H9 (cell line): ENCODE measurements around the gene CABP7. TPM values are rescaled to one million over a fixed set of nuclear protein-coding genes. Genes with fewer than 3 reads are reported as not detected.

ENCODE experiments used
- DNase-seq: peaks from one replicate; pipeline ENCODE4 v3.0.0-alpha.2; 2017
- H2AFZ ChIP-seq: one replicate; pipeline ENCODE4 v1.6.1; 2013; ENCODE audit warnings: mild to moderate bottlenecking, low read length, control low read depth, moderate library complexity
- H2AK5ac ChIP-seq: 2 replicates; pipeline ENCODE4 v1.6.1; 2013; ENCODE audit warnings: low read length, control low read depth, mixed read lengths; ENCODE audit not compliant: insufficient read length
- H2BK120ac ChIP-seq: one replicate; pipeline ENCODE4 v1.6.1; 2013; ENCODE audit warnings: low read depth, mild to moderate bottlenecking, low read length, control low read depth, inconsistent platforms; ENCODE audit not compliant: poor library complexity, severe bottlenecking
- H2BK12ac ChIP-seq: 2 replicates; pipeline ENCODE4 v1.6.1; 2013; ENCODE audit warnings: low read length, control low read depth, mixed read lengths, low read depth; ENCODE audit not compliant: insufficient read length
- H2BK15ac ChIP-seq: 2 replicates; pipeline ENCODE4 v1.6.1; 2013; ENCODE audit warnings: low read depth, low read length, control low read depth
- H2BK20ac ChIP-seq: one replicate; pipeline ENCODE4 v1.6.1; 2013; ENCODE audit warnings: low read depth, mild to moderate bottlenecking, low read length, control low read depth, inconsistent platforms; ENCODE audit not compliant: poor library complexity, severe bottlenecking
- H2BK5ac ChIP-seq: 2 replicates; pipeline ENCODE4 v1.6.1; 2013; ENCODE audit warnings: low read length, control low read depth, mixed read lengths; ENCODE audit not compliant: insufficient read length
- H3K14ac ChIP-seq: 2 replicates; pipeline ENCODE4 v1.6.1; 2013; ENCODE audit warnings: low read length, control low read depth; ENCODE audit not compliant: insufficient read depth
- H3K18ac ChIP-seq: 2 replicates; pipeline ENCODE4 v1.6.1; 2013; ENCODE audit warnings: low read depth, mild to moderate bottlenecking, mixed read lengths, low read length, control low read depth; ENCODE audit not compliant: insufficient read length
- H3K23ac ChIP-seq: 2 replicates; pipeline ENCODE4 v1.6.1; 2013; ENCODE audit warnings: low read length, control low read depth, mixed read lengths, low read depth; ENCODE audit not compliant: insufficient read length
- H3K23me2 ChIP-seq: 2 replicates; pipeline ENCODE4 v1.6.1; 2013; ENCODE audit warnings: low read depth, mild to moderate bottlenecking, mixed read lengths, low read length, control low read depth; ENCODE audit not compliant: insufficient read length, poor library complexity, severe bottlenecking
- H3K27ac ChIP-seq: 2 replicates; pipeline ENCODE4 v1.5.1; 2013; ENCODE audit warnings: low read length, control low read depth, mixed read lengths, low read depth; ENCODE audit not compliant: insufficient read length
- H3K27me3 ChIP-seq: 2 replicates; pipeline ENCODE4 v1.6.1; 2013; ENCODE audit warnings: low read length, control low read depth, inconsistent platforms; ENCODE audit not compliant: insufficient read depth
- H3K4ac ChIP-seq: 2 replicates; pipeline ENCODE4 v1.6.1; 2013; ENCODE audit warnings: low read depth, mild to moderate bottlenecking, control low read depth, inconsistent platforms, low read length, moderate library complexity
- H3K4me1 ChIP-seq: 2 replicates; pipeline ENCODE4 v1.6.1; 2013; ENCODE audit warnings: low read length, control low read depth, inconsistent platforms; ENCODE audit not compliant: insufficient read depth
- H3K4me2 ChIP-seq: 2 replicates; pipeline ENCODE4 v1.6.1; 2013; ENCODE audit warnings: low read length, control low read depth, mixed read lengths; ENCODE audit not compliant: insufficient read length, insufficient read depth
- H3K56ac ChIP-seq: 2 replicates; pipeline ENCODE4 v1.6.1; 2013; ENCODE audit warnings: low read depth, mild to moderate bottlenecking, mixed read lengths, low read length, control low read depth; ENCODE audit not compliant: insufficient read length
- H3K79me1 ChIP-seq: 2 replicates; pipeline ENCODE4 v1.6.1; 2013; ENCODE audit warnings: low read depth, mild to moderate bottlenecking, moderate library complexity, low read length, control low read depth, inconsistent platforms; ENCODE audit not compliant: insufficient read depth, poor library complexity, severe bottlenecking
- H3K79me2 ChIP-seq: 2 replicates; pipeline ENCODE4 v1.6.1; 2013; ENCODE audit warnings: low read length, control low read depth, inconsistent platforms; ENCODE audit not compliant: insufficient read depth
- H3K9ac ChIP-seq: 2 replicates; pipeline ENCODE4 v1.6.1; 2013; ENCODE audit warnings: low read length, control low read depth, mixed read lengths; ENCODE audit not compliant: insufficient read length; ENCODE audit errors: extremely low read depth
- H3K9me3 ChIP-seq: one replicate; pipeline ENCODE4 v1.6.1; 2013; ENCODE audit warnings: low read depth, low read length, inconsistent platforms; ENCODE audit not compliant: control insufficient read depth
- H3T11ph ChIP-seq: one replicate; pipeline ENCODE4 v1.6.1; 2013; ENCODE audit warnings: mild to moderate bottlenecking, low read length, control low read depth, inconsistent platforms
- H4K20me1 ChIP-seq: one replicate; pipeline ENCODE4 v1.6.1; 2013; ENCODE audit not compliant: control insufficient read depth, insufficient read length, insufficient read depth
- H4K5ac ChIP-seq: 2 replicates; pipeline ENCODE4 v1.6.1; 2013; ENCODE audit warnings: low read depth, mild to moderate bottlenecking, mixed read lengths, low read length, control low read depth; ENCODE audit not compliant: insufficient read length
- H4K8ac ChIP-seq: replicated peaks from 2 replicates; pipeline ENCODE4 v1.6.1; 2013; ENCODE audit warnings: low read length, control low read depth, mixed read lengths, low read depth; ENCODE audit not compliant: insufficient read length
- H4K91ac ChIP-seq: 2 replicates; pipeline ENCODE4 v1.6.1; 2013; ENCODE audit warnings: low read depth, mild to moderate bottlenecking, moderate library complexity, mixed read lengths, low read length, control low read depth; ENCODE audit not compliant: insufficient read length
- H3K27ac Mint-ChIP-seq, 3 experiments: 2 replicates in 2 of 3; 3 replicates in 1 of 3; pipeline ENCODE4 v1.8.0; 2020 to 2021; ENCODE audit warnings: mixed read lengths in 3 of 3, mild to moderate bottlenecking in 1 of 3, moderate library complexity in 1 of 3
- H3K27me3 Mint-ChIP-seq: 2 replicates; pipeline ENCODE4 v1.8.0; 2021; ENCODE audit warnings: low read depth, mild to moderate bottlenecking, moderate library complexity, mixed read lengths
- H3K36me3 Mint-ChIP-seq, 3 experiments: 2 replicates in 2 of 3; 3 replicates in 1 of 3; pipeline ENCODE4 v1.8.0; 2020 to 2021; ENCODE audit warnings: low read depth in 3 of 3, mixed read lengths in 3 of 3; ENCODE audit not compliant: insufficient read depth in 1 of 3
- H3K4me1 Mint-ChIP-seq, 2 experiments: 2 replicates each; pipeline ENCODE4 v1.8.0; 2020; ENCODE audit warnings: mixed read lengths in 2 of 2
- H3K4me3 Mint-ChIP-seq, 2 experiments: 2 replicates in 1 of 2; 3 replicates in 1 of 2; pipeline ENCODE4 v1.8.0; 2020 to 2021; ENCODE audit warnings: mild to moderate bottlenecking in 2 of 2, mixed read lengths in 2 of 2, moderate library complexity in 1 of 2
- H3K9me3 Mint-ChIP-seq, 2 experiments: 2 replicates in 1 of 2; 3 replicates in 1 of 2; pipeline ENCODE4 v1.8.0; 2020; ENCODE audit warnings: mild to moderate bottlenecking in 2 of 2, mixed read lengths in 2 of 2, moderate library complexity in 1 of 2
- WGBS: extraction: QIAGEN DNeasy Blood & Tissue Kit; methylation state at CpG from one replicate; pipeline ENCODE4 v1.1.7; 2013; ENCODE audit warnings: missing lambda C conversion rate, low lambda C conversion rate, mixed read lengths; ENCODE audit not compliant: insufficient read length; ENCODE audit errors: extremely low coverage; 5-methylcytosine and 5-hydroxymethylcytosine counted together
- total RNA-seq: library from RNA; stranded (reverse); gene quantifications from 2 replicates; pipeline ENCODE4 v1.2.1, GENCODE V29; 2021
- TF ChIP-seq, protein P1 (sequence below): fragments of 200-600 bp; sonication (generic); conservative IDR thresholded peaks from 3 replicates; pipeline ENCODE4 v1.8.0; 2021; ENCODE audit warnings: antibody characterized with exemption, mild to moderate bottlenecking

CABP7 gene
- total RNA-seq, 1 experiment from 2014 or later: 0.83 TPM

DNA sequence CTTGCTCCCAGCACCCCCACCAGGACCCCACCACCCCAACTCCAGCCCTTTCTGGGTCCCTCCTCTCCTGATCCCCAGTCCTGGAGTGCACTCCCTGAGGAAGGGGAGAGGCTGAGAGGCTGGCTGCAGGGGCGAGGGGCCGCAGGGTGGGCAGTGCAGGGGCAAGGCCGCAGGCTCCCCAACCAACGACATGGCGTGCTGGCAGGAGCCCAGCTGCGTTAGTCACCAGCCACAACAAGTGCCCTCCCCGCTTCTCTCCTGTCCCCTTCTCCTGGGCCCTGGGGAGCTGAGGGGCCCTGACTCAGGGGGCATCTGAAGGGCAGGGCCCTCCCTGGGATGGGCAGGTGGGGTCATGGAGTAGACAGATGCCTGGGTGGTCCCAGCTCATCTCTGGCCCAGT lies 2.3 kb downstream of the CABP7 start:
- peaks cover 86% of the 10 kb centered on the region for H3K27me3 Mint-ChIP-seq
- H3K9me3 ChIP-seq: no peaks in the 10 kb centered on the region

More for the DNA sequence above, 2.3 kb downstream of the CABP7 start:
- H2BK20ac ChIP-seq: no peak overlapping the region
- no peaks in the 10 kb centered on the region for H3K4me1 ChIP-seq
- no peak overlapping the region for H2AFZ ChIP-seq
- no peak overlapping the region for H2BK15ac ChIP-seq
- no peak overlapping the region for H3K4me2 ChIP-seq
- H3K79me1 ChIP-seq: no peaks in the 10 kb centered on the region
- H3K56ac ChIP-seq: no peak overlapping the region
- H4K91ac ChIP-seq: no peak overlapping the region
- DNase-seq: no peak
- H4K20me1 ChIP-seq: no peaks in the 10 kb centered on the region
- H3K27me3 ChIP-seq: peaks cover 24% of the 10 kb centered on the region; the same call in 1 of the 2 replicates
- no peak overlapping the region for H4K8ac ChIP-seq
- H3K4ac ChIP-seq: no peak overlapping the region
- H3K27ac ChIP-seq: no peak overlapping the region
- Mint-ChIP-seq H3K4me1 (peaks cover 11 to 18% of the 10 kb centered on the region in 2 experiments; a peak in 3 of 4 replicates), H3K9me3 (no peaks in the 10 kb centered on the region; a peak in 1 of 5 replicates), H3K4me3 (no peak overlapping the region), H3K36me3 (no peaks in the 10 kb centered on the region; a peak in 2 of 7 replicates), H3K27ac (no peak overlapping the region)
- H2BK5ac ChIP-seq: no peak overlapping the region
- H3K23ac ChIP-seq: no peak overlapping the region
- no peak overlapping the region for H3K9ac ChIP-seq
- no peak overlapping the region for H4K5ac ChIP-seq
- no CpG with 5 or more reads among the region's 7 CpGs for WGBS
- H3K18ac ChIP-seq: no peak overlapping the region
- TF ChIP-seq, protein P1, sequence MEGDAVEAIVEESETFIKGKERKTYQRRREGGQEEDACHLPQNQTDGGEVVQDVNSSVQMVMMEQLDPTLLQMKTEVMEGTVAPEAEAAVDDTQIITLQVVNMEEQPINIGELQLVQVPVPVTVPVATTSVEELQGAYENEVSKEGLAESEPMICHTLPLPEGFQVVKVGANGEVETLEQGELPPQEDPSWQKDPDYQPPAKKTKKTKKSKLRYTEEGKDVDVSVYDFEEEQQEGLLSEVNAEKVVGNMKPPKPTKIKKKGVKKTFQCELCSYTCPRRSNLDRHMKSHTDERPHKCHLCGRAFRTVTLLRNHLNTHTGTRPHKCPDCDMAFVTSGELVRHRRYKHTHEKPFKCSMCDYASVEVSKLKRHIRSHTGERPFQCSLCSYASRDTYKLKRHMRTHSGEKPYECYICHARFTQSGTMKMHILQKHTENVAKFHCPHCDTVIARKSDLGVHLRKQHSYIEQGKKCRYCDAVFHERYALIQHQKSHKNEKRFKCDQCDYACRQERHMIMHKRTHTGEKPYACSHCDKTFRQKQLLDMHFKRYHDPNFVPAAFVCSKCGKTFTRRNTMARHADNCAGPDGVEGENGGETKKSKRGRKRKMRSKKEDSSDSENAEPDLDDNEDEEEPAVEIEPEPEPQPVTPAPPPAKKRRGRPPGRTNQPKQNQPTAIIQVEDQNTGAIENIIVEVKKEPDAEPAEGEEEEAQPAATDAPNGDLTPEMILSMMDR: no peak
- no peak overlapping the region for H2BK12ac ChIP-seq
- no peaks in the 10 kb centered on the region for H3K79me2 ChIP-seq
- no peak overlapping the region for H2BK120ac ChIP-seq
- H3T11ph ChIP-seq: no peak overlapping the region
- H3K14ac ChIP-seq: no peak overlapping the region
- H2AK5ac ChIP-seq: no peak overlapping the region
- H3K23me2 ChIP-seq: peaks cover 4% of the 10 kb centered on the region
